Thoracic aorta (tissue), 2 donors: Measurements from ENCODE around the gene SOCS3. TPM values are rescaled to one million over a fixed set of nuclear protein-coding genes. Genes with fewer than 3 reads are reported as not detected.

Source experiments
- ATAC-seq: fragments of 150-250 bp; one replicate; pipeline ENCODE4 v1.8.0; 2017; ENCODE audit warnings: low read depth; ENCODE audit not compliant: insufficient number of reproducible peaks, low FRiP score
- DNase-seq: peaks from one replicate; pipeline ENCODE4 v3.0.0-alpha.2; 2020; ENCODE audit warnings: low spot score
- H3K27ac ChIP-seq, 2 donors: fragments of 200-600 bp; sonication (generic); 1 replicate in 1 of 2; 2 replicates in 1 of 2; pipeline ENCODE4 v1.5.1; 2016; ENCODE audit warnings: mild to moderate bottlenecking in 2 of 2, moderate library complexity in 2 of 2
- H3K27me3 ChIP-seq: fragments of 200-600 bp; sonication (generic); replicated peaks from 2 replicates; pipeline ENCODE4 v1.6.0; 2016; ENCODE audit warnings: mild to moderate bottlenecking; ENCODE audit not compliant: insufficient read depth
- H3K36me3 ChIP-seq: fragments of 200-600 bp; sonication (generic); one replicate; pipeline ENCODE4 v1.5.1; 2016
- H3K4me1 ChIP-seq, 2 donors: fragments of 200-600 bp; sonication (generic); 1 replicate in 1 of 2; 2 replicates in 1 of 2; pipeline versions ENCODE4 v1.5.1 to v1.6.0; 2016; ENCODE audit warnings: low read depth in 2 of 2, mild to moderate bottlenecking in 1 of 2; ENCODE audit not compliant: control insufficient read depth in 1 of 2
- H3K4me3 ChIP-seq: fragments of 200-600 bp; sonication (generic); 2 replicates; pipeline ENCODE4 v1.5.1; 2016; ENCODE audit warnings: mild to moderate bottlenecking
- H3K9me3 ChIP-seq: fragments of 200-600 bp; sonication (generic); 2 replicates; pipeline ENCODE4 v1.5.1; 2016
- CTCF ChIP-seq: fragments of 200-600 bp; sonication (generic); IDR thresholded peaks from one replicate; pipeline ENCODE4 v1.5.1; 2019; ENCODE audit warnings: antibody characterized with exemption
- total RNA-seq, 2 donors: library from RNA; depleted of rRNA; stranded (reverse); fragments of >200 nt; gene quantifications; one replicate each; pipeline versions ENCODE4 v1.1.0 to v1.2.3, GENCODE V29; 2016

SOCS3 gene
- total RNA-seq, 2 donors from 2014 or later: 313 to 361 TPM

GRCh38 chr17:78306913-78307312 lies 53.0 kb downstream of the SOCS3 start:
- Histone ChIP-seq H3K4me3 (no peak overlapping the region), H3K9me3 (no peaks in the 10 kb centered on the region), H3K27me3 (no peaks in the 10 kb centered on the region), H3K4me1 (no peaks in the 10 kb centered on the region), H3K27ac (no peak overlapping the region), H3K36me3 (no peaks in the 10 kb centered on the region)
- DNase-seq: no peak
- no peak for ATAC-seq
- TF ChIP-seq CTCF: no peak

Other genes with a start within 250 kb of the SOCS3 start
- 10 to 100 TPM; 22.6 to 44.3 TPM for gene TMC6, start 231.3 kb downstream of the SOCS3 start, total RNA-seq
- 1 to 10 TPM; 5.6 to 9.3 TPM for gene TMC8, start 229.3 kb downstream of the SOCS3 start, total RNA-seq
- gene C17orf99, start 213.7 kb downstream of the SOCS3 start, total RNA-seq: not detected
- gene SYNGR2, start 191.5 kb downstream of the SOCS3 start, total RNA-seq: 100 to 1,000 TPM in 1 of 2 donors, 10 to 100 TPM in 1; 61.7 to 100 TPM
- 1 to 10 TPM; 3.3 to 3.5 TPM for gene TK1, start 173.0 kb downstream of the SOCS3 start, total RNA-seq
- 10 to 100 TPM; 18.8 to 44.0 TPM for gene AFMID, start 172.7 kb downstream of the SOCS3 start, total RNA-seq
- 1 to 10 TPM in 1 of 2 donors, under 1 TPM in 1; 0.14 to 4.2 TPM for gene BIRC5, start 145.8 kb downstream of the SOCS3 start, total RNA-seq
- not detected for gene TMEM235, start 128.4 kb downstream of the SOCS3 start, total RNA-seq
- gene PGS1, start 18.6 kb upstream of the SOCS3 start, total RNA-seq: 10 to 100 TPM; 52.0 to 98.4 TPM
- under 1 TPM; 0.14 TPM for gene DNAH17, start 217.3 kb upstream of the SOCS3 start, total RNA-seq